HG03175 (cell line): ENCODE results near the gene PLXNA1.

ENCODE experiments used
- ATAC-seq: cut with Tn5 transposase; IDR thresholded peaks from one replicate; pipeline ENCODE4 v1.9.1; 2021; ENCODE audit warnings: mild to moderate bottlenecking, moderate library complexity; ENCODE audit not compliant: unreplicated experiment

The PLXNA1 gene

DNA sequence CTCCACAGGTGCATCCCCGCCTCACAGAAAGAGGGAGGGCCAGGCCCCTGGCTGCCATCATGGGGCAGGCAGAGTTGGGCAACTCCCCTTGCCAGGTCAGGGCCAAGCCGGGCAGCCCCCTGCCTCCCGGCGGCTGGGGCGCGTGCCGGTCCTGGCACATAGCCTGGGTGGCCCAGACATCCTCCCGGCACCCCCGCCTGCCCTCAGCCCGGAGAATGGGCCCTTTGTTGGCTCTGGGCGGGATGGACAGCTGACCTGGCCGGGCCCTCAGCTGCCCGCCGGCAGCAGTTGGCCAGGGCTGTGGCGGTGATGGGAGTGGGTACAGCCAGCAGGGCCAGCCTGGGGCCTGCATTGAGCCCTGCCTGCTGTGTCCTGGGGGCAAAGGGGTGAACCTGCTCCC, 16.5 kb downstream of the PLXNA1 start:
- ATAC-seq, result no peak

DNA sequence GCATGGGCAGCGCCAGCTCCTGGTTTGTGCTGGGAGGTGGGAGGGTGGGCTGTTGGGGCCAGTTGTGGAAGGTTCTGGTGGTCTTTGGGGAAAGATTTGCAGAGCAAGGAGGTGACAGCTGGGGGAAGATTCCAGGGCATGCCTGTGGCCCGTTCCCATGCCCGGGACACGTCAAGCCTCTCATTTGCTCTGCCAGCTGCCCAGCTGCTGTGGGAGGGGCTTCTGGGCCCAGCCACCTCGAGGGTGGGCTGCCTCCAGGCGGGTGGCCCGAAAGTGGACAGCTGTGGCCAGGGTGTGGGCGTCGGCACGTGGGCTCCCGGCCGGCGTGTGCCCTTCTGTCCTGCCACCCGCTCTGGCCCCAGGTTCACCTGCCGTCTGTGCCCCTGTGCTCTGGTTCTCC, 17.2 kb downstream of the PLXNA1 start:
- no peak for ATAC-seq

DNA sequence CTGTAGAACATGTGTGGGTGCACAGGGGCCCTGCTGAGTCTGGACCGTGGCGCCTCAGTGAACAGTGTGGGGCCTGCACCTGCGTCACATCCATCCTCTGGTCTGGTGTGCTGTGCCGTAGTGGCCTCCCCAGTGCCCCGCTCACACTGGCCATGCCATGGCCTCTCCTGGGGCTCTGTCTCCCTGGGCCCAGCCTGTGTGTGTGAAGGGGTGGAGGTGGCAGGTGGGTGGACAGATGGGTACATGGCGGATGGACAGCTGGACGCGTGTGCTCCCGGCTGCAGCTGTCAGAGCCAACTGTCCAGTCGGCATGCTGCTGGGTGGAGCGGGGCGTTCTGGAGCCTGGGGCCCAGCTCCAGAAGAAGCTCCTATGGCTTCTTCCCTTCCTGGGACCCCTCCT, 17.8 kb downstream of the PLXNA1 start:
- ATAC-seq, result no peak

DNA sequence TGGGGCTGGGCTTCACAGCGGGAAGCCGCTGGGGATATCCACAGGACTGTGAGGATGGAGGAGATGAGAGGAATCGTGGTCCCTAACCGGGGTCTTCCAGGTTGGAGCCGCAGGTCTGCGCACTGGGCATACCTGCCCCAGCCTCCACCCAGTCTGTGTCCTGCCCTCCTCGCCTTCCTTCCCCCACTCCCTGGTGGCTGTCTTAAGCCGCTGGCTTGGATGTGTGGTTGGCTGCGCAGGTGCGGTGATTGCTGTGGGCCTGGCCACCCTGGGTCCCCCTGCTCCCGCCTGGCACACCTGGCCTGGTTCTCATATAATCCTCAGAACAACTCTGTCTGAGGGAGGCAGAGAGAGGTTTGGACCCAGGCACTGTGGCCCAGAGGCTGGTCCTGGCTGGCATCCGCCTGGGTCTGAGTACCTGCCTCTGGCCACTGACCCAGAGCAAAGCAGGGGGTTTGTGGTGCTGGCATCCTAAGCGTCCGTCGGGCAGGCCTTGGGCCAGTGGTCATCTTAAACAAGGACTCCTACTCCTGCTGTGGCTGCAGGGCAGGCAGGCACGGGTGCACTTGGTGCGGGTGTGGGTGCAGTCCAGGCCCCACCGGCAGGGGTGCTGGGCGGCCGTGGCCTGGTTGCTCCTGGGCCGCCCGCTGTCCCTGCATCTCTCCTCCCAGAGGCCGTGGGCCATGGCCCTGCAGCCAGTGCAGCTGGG, 18.7 kb downstream of the PLXNA1 start:
- ATAC-seq, result no peak

DNA sequence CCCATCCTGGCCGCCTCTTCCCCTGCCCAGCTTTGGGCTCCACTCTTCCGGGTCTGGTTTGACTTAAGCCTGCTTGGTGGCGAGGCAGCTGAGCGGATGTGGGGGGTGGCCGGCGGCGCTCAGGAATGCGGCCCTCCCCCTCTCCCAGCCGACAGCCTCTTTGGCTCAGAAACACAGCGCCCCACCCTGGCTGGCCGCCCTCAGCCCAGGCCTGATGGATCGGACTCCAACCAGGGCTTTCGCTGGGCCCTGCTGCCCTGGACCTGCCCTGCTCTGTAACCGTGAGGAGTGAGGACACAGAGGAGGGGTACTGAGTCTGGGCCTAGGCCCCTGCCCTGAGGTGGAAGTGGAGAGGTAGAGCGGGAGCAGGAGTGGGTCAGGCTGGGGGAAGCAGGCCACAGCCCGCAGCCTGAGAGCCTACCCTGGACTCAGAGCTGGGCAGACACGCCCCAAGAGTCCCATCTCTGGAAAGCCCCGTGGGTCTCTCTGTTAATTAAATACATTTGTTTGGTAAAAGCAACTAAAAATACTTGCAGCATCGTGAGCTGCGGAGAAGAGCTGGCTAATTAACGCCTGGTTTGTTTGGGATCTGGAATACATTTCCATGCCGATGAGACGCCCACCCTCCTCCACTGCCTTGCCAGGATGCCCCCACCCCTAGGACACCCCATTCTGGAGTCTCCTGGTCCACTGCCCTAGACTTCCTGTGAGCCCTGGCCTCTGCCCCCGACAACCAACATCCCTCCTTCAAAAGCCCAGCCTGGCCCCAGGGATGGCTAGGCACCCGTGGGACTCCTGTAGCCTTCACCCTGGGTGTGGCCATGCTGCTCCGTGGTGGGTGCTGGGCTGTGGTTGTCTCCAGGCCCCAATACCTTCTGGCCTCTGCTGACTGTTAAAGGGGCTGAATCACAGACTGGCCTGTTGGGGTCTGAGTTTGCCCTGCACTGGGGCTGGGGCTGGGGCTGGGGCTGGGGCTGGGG, 19.6 kb downstream of the PLXNA1 start:
- ATAC-seq, result no peak

DNA sequence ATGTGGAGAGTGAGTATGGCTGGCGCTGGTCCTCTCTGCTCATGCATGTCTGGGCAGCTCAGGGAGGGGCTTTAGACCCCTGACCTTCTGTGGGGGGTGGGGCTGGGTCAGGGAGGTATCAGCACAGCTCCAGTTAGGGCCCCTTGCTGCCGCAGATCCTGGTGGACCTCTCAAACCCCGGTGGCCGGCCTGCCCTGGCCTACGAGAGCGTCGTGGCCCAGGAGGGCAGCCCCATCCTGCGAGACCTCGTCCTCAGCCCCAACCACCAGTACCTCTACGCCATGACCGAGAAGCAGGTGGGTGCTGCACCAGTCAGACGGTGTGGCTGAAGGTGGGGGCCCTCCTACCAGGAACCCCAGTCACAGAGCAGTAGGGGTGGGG, 20.2 kb downstream of the PLXNA1 start:
- no peak for ATAC-seq

DNA sequence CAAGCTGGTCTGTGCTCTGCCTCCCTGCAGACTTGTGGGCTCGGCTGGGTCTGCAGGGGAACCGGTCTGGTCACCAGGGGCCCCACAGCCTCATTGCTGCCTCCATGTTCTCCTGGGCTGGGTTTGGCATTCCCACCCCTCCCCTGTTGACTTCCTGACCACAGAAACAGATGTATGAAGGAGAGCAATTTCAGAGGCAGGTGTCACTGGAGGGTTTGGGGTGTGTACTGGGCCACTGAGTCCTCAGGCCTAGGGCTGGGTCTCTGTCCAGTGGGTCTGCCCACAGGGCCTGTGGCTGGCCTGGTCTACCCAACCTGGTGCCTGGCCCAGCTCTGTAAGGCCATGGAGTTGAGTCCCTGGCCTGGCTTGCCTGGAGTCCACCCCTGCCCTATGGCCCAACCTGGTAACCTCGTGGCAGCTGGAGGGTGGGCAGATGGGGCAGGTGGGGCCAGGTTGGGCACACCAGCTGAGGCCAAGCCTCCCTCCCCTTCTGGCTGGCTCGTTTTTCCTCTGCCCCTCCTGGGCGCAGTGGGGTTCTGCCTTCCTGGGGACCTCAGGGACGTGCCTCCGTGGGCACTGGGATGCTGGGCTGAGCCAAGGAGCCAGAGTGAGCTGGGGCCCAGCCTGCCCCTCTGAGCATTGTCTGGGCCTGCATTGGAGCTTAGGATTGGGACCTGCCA, 20.8 kb downstream of the PLXNA1 start:
- no peak for ATAC-seq

DNA sequence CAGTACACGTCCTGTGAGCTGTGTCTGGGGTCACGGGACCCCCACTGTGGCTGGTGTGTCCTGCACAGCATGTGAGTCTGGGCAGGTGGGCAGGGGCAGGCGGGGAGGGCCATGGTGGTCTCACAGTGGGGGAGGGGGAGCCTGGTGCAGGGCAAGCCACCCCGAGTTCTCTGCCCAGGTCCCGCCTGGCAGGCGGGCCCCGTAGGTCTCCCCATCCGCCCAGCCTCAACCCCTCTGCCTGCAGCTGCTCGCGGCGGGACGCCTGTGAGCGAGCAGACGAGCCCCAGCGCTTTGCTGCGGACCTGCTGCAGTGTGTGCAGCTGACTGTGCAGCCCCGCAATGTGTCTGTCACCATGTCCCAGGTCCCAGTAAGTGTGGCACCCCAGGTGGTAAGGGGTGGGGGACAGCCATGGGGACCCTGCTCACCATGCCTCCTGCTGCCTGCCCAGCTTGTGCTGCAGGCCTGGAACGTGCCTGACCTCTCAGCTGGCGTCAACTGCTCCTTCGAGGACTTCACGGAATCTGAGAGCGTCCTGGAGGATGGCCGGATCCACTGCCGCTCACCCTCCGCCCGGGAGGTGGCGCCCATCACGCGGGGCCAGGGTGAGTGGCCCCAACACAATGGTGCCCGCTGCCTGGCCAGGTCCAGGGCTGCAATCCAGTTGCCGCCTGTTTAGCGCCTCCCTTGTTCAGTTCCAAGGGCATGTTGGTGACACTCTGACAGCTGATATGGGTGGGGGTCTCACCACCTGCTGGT, 21.9 kb downstream of the PLXNA1 start:
- ATAC-seq, result no peak

DNA sequence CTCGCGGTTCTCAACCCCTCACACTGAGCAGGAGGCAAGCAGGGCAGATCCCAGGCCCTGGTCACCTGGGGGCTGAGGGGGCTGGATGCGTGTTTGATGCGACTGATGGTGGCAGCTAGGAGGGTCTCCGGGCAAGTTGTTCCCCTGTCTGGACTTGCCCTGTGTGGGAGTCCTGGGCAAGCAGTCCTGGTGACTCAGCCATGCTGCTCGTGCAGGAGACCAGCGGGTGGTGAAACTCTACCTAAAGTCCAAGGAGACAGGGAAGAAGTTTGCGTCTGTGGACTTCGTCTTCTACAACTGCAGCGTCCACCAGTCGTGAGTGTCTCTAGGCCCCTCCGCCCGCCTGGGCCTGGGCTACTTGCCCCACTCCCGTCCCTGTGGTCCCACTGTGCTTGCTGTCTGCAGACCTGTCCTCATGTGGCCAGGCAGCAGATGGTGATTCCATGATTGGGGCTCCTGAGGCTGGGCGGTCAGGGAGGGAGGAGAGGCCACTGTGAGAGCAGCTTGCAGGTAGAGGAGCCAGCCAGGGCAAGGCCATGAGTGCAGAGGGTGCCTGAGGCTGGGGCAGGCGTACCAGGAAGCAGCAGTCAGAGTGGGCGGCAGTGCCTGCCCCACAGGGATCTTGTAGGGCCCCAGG, 23.1 kb downstream of the PLXNA1 start:
- ATAC-seq, result no peak

DNA sequence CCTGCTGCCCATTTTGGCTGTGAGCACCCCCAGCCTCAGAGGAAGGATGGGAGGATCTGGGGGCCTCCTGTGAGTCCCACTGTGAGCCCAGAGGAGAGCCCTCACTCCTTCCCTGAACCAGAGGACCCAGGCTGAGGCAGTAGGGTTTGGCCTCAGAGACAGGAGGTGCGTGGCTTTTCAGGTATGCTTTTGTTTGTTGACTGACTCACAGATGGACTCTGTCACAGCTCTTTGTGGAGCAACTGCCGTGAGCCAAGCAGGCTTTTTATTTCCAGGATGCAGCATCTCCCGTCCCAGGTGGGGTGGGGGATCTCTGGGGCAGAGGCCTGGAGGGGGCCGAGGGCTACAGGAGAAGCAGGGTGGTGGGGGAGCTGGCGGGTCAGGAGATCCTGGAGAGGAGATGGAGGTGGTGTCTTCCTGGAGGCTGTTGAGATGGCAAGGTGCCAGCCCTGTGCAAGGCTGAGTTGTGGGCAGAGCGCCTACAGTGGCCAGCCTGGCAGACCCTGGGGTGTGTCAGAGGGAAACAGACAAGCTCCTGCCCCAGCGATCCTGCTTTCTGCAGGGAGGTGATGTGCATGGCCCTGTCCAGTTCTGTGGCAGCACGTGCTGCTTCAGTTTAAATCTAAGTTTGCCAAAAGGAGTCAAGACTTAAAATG, 24.0 kb downstream of the PLXNA1 start:
- ATAC-seq, result no peak

DNA sequence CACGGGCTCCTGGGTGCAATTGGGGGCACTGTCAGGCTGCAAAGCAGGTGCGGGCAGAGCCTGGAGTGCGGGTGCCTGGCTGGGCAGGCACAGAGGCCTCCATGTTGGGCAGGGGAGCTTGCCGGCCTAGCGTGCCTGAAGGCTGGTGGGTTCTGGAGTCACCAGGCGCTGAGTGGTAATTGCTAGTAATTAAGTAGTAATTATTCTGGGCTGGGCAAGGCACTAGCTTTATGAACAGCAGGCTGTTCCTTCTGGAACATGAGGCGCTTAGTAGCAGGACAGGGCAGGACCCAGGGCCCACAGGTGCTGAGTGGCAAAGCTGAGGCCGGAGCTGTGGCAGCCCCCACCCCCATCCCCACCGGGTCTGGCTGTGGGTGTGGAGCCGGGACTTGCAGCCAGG, 25.3 kb downstream of the PLXNA1 start:
- no peak for ATAC-seq

DNA sequence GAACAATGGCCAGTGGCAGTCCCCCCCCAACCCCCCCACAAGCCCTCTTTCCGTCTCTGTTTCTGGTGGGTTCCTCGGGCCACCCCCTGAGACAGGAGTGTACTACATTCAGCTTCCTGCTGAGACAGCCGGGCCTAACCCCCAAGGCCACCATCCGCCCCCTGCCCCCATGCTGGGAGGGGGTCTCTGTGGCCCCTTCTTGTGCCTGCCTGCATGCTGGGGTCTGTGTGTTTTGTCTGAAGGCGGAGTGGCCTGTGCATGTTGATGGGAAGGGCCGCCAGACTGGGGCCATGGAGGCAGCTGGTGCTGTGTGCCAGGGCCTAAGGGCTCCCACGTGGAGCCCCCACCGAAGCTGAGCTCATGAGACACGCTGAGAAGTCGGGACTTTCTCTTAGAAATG, 26.6 kb downstream of the PLXNA1 start:
- no peak for ATAC-seq

DNA sequence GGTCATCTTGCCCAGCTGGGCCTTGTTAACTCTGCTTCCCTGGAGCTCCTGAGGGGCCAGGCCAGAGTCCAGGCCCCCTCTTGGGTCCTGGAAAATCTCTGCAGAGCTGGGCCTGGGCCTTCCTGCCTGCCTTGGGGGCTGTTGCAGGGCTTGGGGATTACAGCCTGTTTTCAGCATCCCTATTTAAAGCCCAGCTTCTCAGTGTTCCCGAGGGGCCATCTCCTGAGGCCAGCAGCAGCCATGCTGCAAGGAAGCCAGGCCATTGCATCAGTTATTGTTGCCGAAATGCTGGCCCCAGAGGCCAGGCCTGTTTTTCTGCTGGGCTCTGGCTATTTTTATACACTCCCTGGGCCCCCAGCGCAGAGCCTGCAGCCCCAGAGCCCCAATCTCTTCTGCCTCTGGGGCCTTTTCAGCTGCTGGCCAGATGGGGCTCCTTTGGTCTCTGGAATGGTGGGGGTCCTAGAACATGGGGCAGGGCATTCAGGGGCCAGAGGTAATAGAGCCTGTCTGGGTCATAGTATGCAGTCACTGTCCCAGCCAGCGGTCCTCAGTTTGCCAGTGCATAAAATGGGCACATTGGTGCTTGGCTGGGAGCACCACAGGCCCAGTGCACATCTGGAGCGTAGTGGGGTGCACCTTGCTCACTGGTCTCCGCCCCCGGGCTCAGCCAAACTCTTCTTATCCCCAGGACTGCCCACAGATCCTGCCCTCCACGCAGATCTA, 28.5 kb downstream of the PLXNA1 start:
- ATAC-seq, result no peak

DNA sequence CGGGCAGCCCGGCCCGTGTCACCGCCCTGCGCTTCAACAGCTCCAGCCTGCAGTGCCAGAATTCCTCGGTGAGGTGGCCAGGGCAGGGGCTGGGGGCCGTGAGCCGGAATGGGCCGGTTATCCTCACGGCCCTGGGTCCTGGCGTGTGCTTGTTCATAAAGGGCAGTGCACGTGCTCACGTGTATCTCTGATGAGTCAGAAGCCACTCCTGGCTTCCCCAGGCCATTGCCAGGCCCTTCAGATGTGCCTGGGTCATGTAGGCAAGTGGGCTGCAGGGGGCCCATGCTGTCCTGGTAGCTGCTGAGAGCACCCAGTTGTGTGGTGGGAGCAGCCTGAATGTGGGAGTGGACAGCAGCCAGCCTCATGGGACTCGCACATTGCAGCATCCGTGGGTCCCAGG, 29.2 kb downstream of the PLXNA1 start:
- ATAC-seq, result no peak

DNA sequence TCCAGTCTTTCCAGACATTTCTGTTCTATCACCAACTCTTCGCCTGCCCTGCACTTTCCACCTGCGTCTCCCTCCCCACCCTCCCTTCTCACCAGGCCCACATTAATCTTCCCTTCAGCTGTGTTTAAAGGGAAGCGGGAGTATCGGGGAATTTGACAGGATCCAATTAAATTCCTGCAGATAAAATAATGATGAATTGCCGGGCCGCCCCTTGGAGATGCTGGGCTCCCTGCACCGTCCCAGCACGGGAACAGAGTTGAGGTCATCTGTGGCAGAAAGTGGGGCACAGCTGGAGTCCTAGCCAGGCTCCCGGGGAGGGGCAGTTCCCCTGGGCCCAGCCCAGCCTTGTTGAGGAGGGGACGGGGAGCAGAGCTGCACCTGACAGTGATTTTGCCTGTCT, 30.3 kb downstream of the PLXNA1 start:
- no peak for ATAC-seq

DNA sequence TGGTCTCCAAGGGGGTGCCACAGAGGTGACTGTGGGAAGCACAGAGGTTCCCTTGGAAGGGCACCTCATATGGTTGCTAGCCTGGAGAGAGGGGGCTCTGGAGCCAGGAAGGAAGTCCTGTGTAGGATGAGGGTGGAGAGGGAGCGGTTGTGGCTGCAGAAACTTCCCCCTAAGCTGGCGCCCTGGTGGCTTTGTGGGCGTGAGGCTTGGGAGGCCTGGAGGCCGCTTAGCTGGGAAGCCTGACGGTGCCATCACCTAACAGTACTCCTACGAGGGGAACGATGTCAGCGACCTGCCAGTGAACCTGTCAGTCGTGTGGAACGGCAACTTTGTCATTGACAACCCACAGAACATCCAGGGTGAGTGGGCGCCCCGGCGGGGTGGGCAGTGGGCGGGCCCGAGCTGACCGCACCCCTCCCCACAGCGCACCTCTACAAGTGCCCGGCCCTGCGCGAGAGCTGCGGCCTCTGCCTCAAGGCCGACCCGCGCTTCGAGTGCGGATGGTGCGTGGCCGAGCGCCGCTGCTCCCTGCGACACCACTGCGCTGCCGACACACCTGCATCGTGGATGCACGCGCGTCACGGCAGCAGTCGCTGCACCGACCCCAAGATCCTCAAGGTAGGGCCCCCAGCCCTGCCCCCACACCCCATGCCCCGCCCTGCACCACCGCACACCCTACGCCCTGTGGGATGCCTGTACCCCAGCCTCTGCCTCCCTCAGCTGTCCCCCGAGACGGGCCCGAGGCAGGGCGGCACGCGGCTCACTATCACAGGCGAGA, 31.0 kb downstream of the PLXNA1 start:
- no peak for ATAC-seq

DNA sequence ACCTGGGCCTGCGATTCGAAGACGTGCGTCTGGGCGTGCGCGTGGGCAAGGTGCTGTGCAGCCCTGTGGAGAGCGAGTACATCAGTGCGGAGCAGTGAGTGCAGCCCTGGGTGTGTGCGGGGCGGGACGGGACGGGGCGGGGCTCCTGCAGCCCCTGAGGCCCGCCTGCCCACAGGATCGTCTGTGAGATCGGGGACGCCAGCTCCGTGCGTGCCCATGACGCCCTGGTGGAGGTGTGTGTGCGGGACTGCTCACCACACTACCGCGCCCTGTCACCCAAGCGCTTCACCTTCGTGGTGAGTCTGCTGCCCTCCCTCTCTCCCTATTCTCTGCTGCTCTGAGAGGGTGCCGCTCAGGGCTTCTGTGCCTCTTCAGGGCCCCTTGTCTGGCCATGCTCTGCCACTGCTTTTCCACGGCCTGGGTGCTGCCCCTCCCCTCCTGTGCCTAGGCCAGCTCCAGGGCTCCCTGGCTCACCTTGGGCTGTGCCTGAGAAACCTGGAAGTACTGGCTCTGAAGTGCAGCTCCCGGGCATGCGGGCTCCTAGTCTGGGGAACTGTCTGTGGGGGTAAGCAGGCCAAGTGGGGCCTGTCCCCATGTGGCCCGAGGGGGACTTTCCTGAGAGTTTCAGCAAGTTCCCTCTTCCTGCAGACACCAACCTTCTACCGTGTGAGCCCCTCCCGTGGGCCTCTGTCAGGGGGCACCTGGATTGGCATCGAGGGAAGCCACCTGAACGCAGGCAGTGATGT, 31.8 kb downstream of the PLXNA1 start:
- ATAC-seq, result no peak
